Measurements from ENCODE around the gene LRBA.
"Not testable (repeated sequence)": the region's sequence is repeated elsewhere in the genome, so short reads cannot be mapped to it uniquely, and the experiment has no call there.

LRBA gene

DNA sequence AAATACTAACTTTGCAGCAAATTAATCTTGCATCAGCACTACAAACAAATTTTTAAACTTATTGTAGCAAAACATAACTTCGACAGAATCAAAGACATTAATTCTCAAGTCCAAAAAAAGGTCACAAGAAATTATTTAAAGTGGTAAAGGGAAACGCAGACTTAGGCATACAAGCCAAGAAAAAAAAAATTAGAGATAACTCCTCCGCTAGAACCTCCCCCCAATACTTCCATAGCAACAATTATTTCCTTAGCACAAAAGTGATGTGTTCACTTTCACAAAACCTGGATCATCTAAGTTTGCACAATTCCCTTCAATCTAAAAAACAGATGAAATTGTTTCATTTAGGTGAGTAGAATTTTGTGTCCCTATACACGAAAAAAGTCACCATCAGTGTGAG is 1.1 kb downstream of the LRBA start:
- no peak for DNase-seq

GRCh38 chr4:151013491-151013890 is 1.6 kb downstream of the LRBA start:
- DNase-seq = no peak

DNA sequence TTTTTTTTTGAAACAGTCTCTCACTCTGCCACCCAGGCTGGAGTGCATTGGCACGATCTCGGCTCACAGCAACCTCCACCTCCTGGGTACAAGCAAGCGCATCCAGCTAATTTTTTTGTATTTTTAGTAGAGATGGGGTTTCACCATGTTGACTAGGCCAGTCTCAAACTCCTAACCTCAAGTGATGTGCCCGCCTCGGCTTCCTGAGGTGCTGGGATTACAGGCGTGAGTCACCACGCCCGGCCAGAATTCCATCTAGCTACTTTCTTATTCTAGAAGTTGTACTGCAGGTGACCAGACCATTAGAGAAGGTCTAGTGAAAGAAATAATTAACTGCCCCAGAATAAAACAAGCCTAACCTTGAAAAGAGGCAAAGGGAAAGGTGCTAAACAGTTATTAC is 2.3 kb downstream of the LRBA start:
- DNase-seq = no peak

GRCh38 chr4:151012376-151012775 is 2.7 kb downstream of the LRBA start:
- no peak for DNase-seq

GRCh38 chr4:151004222-151004621 is 10.9 kb downstream of the LRBA start:
- no peak for DNase-seq

- DNase-seq = no peak
Observed at GRCh38 chr4:151000747-151001429, 14.2 kb downstream of the LRBA start.

- no peak for DNase-seq
Observed at GRCh38 chr4:150999086-150999485, 16.0 kb downstream of the LRBA start.

DNA sequence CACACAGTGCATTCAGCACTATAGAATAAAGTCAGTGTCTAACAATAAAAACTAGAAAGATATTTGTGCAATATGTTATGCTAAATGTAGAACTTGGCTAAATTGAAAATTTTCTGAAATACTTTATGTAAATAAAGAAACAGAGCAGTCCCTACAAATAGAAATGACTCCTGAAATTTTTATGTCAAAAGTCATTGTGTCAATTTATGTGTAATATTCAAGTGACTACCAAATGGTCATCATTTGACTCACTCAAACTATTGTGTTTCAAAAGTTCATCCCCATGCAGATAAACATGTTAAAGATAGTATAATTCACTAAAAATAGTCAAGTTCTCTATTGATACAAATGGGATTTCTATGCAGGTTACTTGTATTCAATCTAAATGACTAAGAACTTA is 17.9 kb downstream of the LRBA start:
- DNase-seq = no peak

DNA sequence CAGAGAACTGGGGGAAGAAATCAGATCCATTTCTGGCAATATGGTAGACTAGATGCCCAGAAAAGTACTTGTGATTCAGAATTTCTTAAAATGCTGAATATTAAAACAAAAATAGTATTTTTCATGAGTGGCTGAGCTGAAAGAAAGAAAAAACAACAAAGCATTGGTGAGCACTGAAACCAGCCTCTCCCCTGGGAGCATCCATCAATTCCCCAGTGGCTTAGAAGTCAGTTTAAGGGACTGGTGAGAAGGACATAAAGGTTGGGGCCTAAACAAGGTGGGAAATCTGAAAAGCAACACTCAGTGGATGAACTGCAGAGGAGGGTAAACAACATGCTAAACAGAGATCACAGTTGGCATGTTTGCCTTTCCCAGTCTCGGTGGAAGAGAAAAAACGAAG is 20.4 kb downstream of the LRBA start:
- no peak for DNase-seq

DNA sequence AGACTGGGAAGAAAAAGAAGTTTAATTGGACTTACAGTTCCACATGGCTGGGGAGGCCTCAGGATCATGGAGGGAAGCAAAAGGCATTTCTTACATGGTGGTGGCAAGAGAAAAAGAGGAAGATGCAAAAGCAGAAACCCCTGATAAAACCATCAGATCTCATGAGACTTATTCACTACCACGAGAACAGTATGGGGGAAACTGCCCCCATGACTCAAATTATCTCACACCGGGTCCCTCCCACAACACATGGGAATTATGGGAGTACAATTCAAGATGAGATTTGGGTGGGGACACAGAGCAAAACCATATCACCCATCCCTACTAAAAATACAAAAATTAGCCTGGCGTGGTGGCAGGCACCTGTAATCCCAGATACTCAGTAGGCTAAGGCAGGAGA is 21.5 kb downstream of the LRBA start:
- DNase-seq = not testable (repeated sequence)

GRCh38 chr4:150990993-150991392 is 24.1 kb downstream of the LRBA start:
- no peak for DNase-seq

- DNase-seq = no peak
Observed at GRCh38 chr4:150990250-150990649, 24.8 kb downstream of the LRBA start.

DNA sequence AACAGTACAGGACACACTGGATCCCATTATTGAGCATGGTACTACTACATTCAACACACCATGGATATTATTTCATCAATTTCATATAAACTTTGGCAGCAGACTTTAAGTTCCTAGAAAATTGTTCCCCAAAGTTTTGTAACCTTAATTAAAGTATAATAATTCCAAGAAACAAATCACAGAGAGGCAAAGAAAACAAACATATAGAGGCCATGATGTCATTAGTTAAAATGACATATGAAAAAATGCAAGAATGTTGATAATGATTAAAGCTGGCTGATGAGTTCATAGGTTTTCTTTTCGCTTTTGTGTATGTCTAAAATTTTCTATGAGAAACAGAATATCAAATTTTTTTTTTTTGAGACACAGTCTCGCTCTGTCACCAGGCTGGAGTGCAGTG is 26.8 kb downstream of the LRBA start:
- DNase-seq = no peak

- no peak for DNase-seq
Observed at GRCh38 chr4:150987204-150987603, 27.9 kb downstream of the LRBA start.

GRCh38 chr4:150986085-150986484 is 29.0 kb downstream of the LRBA start:
- DNase-seq = no peak

- DNase-seq = no peak
Observed at GRCh38 chr4:150983851-150984250, 31.2 kb downstream of the LRBA start.

DNA sequence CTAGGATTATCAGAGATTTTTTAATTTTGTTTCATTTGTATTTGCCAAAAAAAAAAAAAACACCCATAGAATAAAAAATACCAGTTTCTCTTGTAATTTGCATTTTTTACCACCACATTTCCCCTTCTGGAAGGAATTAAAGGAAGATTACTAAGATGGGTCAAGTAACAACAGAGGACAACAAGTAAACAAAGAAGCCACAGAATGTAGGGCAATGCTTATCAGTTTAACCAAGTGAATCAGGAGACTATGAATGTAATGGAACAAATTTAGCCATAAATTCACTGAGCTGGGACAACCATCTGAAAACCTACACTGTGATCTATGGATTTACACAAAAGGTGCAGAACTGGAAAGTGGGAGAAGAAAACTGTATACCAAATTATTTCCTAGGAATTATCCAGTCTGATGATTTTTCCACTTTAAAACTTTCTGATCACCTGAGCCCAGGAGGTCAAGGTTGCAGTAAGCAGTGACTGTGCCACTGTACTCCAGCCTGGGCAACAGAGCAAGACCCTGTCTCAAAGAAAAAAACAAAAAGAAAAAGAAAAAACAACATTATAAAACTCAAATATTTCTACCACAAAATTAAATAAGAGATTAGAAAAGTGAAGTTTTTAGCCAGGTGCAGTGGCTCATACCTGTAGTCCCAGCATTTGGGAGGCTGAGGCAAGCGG is 32.4 kb downstream of the LRBA start:
- DNase-seq = no peak

DNA sequence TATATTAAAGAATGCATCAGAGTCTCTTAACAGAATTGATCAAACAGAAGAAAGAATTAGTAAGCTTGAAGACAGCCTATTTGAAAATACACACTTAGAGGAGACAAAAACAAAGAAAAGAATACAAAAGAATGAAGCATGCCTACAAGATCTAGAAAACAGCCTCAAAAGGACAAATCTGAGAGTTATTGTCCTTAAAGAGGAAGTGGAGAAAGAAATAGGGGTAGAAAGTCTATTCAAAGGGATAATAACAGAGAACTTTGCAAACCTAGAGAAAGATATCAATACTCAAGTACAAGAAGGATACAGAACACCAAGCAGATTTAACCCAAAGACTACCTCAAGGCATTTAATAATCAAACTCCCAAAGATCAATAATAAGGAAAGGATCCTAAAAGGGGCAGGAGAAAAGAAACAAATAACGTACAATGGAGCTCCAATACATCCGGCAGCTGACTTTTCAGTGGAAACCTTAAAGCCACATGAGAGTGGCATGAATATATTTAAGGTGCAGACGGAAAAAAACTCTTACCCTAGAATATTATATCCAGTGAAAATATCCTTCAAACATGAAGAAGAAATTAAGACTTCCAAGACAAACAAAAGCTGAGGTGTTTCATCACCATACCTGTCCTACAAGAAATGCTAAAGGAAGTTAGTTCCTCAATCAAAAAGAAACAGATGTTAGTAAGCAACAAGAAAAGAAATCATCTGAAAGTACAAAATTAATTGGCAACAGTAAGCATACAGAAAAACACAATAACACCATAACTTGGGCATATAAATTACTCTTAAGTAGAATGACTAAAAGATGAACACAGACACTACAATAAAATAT is 36.1 kb downstream of the LRBA start:
- DNase-seq = no peak

DNA sequence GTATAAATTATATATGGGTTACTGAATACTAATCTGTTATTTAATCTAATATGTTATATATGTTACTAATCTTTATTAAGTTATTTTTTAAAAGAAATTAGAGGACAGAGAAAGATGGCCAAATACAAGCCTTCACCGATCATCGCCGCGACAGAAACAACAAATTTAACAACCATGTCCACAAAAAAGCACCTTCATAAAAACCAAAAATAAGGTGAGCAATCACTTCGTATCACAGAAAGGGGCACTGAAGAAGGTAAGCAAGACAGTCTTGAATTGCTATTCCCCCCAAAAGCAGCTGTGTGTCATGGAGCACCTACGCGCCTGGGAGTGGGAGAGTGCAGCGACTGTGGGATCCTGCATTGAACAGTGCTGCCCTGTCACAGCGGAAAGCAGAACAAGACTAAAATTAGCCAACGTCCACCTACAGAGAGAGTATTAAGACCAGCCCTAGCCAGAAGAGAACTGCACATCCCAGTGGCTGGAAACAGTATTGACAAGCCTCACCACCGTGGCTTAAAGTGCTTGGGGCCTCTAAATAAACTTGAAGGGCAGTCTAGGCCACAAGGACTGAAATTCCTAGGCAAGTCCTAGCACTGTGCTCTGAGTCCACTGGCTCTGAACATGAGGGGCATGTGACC is 38.5 kb downstream of the LRBA start:
- DNase-seq = no peak

DNA sequence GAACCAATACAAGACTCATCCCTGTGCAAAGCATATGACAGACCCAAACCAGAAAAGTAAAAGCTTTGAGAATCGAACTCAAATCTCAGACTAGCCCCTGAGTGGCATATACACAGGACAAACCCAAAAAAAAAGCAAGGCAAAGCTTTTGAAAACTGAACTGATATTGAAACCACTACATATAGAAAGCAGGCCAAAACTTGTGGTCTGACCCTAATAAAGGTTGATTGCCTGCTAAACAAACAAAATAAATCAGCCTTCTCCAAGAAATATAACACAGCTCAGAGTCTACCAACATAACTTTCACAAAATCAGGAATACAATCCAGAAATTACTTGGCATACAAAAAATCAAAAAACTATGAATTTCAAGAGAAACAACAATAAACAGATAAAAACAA is 40.3 kb downstream of the LRBA start:
- no peak for DNase-seq

- no peak for DNase-seq
Observed at GRCh38 chr4:150974252-150974640, 40.8 kb downstream of the LRBA start.

- DNase-seq = no peak
Observed at GRCh38 chr4:150973626-150974251, 41.3 kb downstream of the LRBA start.

DNA sequence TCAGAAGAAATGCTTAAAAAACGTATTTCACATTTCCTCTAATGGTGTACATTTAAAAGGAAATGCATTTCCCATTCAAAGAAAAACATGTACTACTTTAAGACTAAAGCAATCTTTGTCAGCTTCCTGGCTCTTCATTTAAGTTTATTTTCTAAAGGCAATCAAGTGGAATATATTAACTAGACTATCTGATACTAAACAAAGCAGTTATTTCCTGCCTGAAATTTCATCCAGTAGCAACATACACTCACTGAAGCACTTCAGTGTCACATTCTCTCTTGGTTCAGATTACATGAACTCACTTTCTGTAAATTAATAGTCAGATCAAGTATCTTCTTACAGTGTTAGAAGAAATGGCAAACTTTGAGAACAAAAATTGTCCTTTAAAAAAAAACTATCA is 42.5 kb downstream of the LRBA start:
- no peak for DNase-seq
